ENCODE measurements around the gene SEMA3B.

DNA sequence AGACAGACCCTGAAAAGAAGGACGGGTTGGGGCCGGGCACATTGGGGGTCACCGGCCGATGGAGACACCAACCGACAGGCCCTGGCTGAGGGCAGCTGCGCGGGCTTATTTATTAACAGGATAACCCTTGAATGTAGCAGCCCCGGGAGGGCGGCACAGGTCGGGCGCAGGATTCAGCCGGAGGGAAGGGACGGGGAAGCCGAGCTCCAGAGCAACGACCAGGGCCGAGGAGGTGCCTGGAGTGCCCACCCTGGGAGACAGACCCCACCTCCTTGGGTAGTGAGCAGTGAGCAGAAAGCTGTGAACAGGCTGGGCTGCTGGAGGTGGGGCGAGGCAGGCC, 7.8 kb downstream of the SEMA3B start:
- TF ChIP-seq, protein P1, sequence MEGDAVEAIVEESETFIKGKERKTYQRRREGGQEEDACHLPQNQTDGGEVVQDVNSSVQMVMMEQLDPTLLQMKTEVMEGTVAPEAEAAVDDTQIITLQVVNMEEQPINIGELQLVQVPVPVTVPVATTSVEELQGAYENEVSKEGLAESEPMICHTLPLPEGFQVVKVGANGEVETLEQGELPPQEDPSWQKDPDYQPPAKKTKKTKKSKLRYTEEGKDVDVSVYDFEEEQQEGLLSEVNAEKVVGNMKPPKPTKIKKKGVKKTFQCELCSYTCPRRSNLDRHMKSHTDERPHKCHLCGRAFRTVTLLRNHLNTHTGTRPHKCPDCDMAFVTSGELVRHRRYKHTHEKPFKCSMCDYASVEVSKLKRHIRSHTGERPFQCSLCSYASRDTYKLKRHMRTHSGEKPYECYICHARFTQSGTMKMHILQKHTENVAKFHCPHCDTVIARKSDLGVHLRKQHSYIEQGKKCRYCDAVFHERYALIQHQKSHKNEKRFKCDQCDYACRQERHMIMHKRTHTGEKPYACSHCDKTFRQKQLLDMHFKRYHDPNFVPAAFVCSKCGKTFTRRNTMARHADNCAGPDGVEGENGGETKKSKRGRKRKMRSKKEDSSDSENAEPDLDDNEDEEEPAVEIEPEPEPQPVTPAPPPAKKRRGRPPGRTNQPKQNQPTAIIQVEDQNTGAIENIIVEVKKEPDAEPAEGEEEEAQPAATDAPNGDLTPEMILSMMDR (IDR thresholded peaks at IDR 0.05): no peak
- no peak for TF ChIP-seq POLR2A (IDR thresholded peaks at IDR 0.05)
